Central memory CD4-positive, alpha-beta T cell (primary cell): ENCODE results near the gene C14orf93.

Experiments used
- DNase-seq: peaks from one replicate; pipeline ENCODE4 v3.0.0; 2022

C14orf93 gene

DNA sequence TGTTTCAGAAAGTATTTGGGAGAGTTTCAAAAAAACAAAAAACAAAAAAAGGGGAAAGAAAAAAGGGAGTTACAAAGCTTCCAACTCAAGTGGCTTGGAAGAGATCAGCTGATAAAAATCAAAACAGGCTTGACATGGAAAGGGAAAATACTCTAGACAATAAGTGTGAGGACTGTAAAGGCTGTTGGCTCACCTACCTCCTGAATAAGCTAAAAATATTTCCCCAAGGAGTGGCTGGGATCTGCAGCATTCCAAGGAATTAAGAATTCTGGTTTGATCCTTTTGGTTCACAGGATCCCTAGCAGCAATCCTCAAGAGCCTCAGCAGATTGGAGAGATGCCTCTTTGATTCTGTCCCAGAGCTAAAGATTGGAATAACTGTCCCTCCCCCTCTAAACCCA lies 16.4 kb downstream of the C14orf93 start:
- DNase-seq: no peak

DNA sequence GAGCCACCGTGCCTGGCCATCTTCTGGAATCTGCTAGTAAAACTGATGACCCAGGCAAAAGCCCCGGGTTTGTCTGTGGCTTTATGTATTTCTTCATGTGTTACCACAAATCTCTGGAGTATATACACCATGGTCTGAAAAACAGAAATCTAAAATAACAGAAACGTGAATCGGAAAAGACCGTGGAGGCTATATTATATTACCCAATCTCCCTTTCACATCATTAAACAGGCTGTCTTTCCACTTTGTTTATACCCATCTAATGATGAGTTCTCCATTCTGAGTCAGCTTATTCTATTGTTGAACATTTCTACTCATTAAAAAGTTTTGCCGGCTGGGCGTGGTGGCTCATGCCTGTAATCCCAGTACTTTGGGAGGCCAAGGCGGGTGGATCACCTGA lies 18.1 kb downstream of the C14orf93 start:
- no peak for DNase-seq

DNA sequence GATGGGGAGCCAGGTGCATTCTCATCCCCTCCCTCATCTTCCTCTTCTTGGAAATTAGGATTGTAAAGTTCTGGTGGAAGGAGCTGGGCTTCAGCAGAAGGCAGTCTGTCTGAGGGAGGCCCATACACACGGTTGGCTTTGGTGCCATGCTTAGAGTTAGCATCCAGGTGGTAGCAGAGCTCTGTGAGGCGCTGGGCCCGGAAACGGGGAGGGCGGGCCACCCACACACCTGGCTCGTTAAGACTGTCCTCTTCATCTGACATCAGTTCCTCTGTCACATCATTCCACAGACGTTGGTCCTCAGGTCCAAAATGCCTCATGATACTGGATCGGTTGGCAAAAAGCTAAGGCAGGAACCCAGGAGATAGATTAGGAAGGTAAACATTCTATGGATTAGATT lies 22.7 kb downstream of the C14orf93 start:
- no peak for DNase-seq

DNA sequence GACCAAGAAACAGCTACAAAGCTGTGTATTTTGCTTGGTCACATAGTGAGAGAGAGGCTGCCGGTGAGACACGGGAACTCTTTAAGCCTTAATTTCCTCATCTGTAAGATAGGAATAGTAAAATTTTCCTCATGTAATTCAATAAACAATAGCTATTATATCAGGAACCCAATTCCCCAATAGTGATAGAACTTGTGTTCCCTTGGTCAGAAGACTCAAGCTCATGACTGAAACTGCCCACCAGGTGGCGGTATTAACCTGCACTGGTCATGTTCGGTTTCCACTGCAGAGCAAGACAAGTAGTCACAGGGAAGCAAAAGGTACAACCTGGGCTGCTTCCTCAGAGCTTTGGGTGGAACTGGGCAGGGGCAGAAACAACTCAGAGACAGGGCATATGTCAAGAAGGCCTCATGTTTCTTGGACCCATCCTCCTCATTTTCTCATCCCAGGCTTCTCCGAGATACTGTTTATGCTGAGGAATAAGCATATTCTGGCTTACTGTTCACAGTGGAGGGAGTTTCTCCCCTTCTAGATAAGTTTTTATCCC lies 23.4 kb downstream of the C14orf93 start:
- DNase-seq: peak; percentile 79

DNA sequence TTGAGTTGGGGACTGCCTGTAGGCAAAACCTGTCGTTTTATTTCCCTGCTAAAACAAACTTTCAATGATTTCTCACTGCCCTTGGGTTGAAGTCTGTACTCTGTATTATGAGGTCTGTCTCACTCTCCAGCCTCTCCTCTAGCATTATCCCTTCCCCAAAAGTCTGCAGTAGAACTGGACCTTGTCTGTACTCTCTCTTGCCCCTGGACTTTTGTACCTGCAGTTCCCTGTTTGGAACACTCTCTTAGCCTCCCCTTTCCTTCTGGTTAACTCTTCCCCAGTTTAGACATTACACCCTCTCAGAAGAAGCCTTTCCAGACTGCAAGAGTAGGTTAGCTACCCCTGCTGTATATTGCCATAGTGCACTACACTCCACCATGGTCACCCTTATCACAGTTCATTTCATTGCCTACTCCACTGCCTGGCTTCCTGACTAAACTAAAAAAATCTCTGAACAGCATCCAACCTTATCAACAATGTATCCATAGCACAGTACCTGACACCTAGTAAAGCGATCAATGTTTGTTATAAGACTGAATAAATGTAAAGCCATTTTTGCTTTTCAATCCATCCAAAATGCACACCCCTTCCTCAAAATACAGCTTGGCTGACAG lies 23.9 kb downstream of the C14orf93 start:
- DNase-seq: no peak

DNA sequence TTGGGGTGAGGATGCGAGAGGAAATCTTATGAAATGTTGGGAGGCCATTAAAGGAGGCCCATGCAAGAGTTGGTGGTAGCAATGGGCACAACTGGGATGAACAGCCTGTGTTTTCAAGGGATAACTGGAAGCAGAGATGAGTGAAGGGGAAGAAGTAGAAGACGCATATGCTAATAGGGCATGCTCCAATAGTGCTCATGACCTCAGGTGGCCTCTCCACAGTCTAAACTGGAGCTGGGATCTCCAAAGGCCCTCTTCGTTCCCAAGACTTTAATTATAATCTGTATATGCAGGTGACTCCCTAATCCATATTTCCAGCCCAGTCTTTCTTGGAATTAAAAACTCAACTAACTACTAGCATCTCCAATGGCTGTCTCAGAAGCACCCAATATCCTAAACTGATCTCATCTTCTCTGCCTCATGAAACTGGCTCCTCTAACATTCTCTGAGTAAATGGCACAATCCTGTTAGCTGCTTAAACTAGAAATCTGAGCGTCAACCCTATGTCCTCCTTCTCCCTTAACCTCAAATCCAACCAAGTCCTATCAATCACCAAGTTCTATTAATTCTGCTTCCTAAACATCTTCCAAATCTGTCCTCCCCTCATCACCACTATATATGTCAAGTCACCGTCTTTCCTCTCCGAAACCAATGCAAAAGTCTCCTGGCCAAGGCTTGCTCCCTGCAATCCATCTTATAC lies 24.8 kb downstream of the C14orf93 start:
- no peak for DNase-seq

DNA sequence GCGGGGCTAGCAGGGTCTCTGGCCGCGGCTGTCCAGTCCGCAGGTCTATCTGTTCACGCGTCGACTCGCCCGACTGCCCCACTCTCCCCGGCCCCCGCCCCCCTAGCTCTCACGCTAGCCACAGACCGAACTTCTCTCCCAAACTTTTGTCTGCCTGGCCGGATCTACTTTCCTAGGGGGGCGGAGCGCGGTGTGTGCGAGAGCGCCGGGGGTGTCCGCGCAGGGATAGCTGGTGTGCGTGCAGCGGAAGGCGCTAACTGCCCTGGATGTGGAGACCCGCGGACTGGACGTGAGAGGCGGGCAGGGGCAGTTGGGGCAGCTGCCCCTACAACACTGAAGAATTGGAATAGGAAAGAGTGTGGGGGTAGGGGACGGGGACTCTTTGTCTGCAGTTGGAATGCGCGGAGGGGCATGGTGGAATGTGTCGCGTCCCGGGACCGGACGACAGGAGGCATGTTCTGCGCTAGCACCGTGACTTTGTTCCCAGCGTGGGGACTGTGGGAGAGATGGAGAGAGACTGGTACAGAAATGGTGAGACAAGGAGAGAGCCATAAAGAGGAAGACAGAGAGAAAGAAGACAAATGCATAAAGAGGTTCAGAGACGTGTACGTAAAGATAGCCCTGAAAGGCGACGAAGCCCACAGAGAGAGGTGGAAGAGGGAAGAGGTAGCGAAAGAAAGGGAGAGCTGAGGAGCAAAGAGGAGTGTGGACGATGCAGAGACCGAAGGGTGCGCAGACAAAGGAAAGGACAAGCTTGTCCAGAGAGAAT lies 27.3 kb downstream of the C14orf93 start, which contains the start of gene AJUBA:
AJUBA (minus strand) TSS at position 75 of the 769 bp plus-strand sequence. CDS start 285 bp downstream, outside the sequence.
- DNase-seq: peak; percentile 63

DNA sequence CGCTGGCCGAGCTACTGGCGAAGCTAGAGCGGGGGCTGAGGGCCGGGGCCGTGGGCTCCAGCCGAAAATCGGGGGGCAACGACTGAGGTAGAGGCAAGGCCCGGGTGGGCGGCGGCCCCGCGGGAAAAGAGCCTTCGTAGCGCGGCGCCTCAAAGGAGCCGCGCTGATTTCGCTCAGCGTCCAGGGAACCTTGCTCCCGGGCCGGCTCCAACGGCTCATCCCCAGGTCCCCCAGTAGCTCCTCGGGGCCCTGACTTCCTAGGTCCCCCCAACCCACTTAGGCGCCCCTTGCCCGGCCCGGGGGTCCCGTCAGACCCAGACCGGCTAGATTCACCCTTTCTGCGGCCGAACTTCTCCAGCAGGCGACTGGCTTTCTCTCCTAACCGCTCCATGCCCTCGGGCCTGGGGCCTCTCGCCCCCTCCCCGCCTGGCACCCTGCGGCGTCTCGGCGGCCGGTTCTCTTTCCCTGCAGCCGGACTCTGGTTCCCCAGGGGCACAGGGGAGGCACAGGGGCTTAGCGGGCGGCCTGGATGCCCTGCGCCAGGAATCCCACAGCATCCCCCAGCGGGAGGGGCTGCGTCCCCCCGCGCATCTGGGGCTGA lies 28.0 kb downstream of the C14orf93 start:
- DNase-seq: no peak

DNA sequence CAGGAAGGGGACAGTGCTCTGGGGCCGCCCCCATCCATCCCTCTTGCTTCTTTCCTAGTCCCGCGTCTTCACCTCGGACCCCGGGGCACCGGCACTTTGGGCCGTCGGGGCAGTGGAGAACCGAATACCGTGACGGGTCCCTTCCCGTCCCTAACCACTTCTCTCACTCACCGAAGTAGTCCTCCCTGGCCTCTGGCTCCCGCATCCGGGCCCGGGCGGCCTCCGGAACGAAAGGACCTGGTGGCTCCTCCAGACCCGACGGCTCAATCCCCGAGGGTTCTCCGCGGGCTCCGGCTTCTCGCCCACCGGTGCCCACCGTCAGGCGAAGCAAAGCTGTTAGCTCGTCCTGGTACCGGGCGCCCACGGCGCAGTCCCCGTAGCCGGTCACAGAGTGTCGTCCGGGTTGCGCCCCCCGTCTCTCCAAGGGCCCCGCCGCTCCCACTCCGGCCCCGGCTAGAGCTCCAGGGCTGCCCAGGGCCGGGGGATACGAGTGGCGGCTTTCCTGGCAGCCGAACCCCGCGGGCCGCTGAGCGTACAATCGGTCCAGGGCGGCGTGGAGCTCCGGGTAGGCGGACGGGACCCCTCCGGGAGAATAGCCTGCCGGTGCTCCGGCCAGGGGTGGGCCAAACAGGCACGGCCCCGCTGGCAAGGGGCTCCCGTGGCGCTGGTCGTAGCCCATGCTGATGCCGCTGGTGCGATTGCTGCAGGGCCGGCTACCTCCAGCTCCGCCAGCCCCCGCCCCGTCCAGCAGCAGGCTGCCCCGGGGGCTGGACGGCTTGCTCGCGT lies 28.7 kb downstream of the C14orf93 start:
- DNase-seq: peak; percentile 20

DNA sequence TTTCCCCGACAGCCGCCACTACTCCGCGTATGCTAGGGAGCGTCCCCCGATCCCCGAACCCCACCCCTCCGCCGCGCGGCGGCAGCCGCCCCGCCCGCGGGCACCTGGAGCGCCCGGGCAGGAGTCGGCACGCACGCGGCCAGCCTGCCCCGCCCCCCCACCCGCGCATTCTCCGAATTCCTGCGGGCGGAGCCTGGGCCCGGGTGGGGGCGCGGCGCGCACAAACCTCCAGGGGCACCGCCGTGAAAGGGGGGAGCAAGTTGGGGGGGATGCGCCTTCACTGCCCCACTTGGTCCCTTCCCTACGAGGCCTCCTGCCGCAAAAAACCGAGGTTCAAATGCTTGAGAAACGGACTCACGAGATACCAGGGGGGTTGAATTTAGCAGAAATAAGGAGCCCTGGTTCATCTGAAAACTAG lies 29.3 kb downstream of the C14orf93 start:
- DNase-seq: no peak

DNA sequence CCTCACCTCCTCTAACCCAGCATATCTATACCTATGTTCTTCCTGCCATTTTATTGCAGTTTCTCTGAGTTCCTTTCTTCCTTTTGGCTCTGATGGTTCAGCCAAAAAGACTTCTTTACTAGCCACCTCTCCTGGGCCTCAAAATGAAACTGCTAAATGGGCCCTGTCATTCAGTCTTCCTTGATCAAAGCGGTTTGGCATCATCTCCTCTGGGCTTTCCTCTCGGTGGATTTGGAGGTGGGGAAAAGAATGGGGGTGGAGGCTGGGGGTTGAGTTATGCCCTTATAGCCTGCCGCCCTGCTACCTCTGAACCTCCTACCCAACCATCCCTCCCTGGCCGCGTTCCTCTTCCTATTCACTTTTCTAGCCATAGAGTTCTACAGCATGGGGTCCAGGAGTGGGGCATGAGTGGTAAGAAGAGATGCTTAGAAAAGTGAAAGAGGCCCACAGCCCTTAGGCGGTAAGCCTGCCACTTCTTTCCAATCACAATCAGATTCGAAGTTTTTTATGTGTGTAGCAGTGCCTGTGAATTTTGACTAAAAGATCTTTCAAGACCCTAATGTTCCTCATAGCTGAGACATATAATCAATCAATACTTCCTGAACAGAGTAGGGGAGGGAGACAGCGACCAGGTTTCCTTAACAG lies 30.1 kb downstream of the C14orf93 start:
- no peak for DNase-seq

DNA sequence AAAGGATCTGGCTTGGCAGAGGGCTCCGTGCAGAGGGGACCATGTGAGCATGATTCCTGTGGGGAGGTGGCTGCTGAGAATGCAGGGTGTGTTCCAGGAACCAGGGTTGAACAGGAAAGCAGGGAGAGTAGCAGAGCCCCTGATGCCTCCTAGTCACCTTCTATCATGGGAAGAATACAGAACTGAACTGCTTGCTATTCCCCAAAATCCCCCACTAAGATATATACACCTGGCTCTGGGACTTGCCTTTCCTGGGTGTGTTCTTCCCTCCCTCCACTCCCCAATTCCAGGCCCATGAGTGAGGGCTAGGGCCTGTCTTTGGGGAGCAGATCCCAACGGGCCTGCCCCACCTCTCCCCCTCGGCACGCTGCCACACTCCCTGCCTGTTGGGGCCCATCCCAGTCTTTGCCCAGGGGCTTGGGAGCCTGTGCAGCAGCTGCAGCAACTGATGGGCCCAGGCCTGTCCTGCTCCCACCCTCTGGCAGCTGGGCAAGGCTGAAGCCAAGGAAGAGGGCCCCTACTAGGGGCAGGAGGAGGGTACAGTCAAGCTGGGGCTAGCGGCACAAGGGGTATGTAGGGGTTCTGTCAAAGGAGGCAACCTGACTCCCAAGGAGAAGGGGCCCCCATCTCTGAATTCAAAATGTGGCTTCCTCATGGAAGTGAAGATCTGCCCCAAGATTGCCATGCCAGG lies 30.8 kb downstream of the C14orf93 start:
- DNase-seq: no peak

DNA sequence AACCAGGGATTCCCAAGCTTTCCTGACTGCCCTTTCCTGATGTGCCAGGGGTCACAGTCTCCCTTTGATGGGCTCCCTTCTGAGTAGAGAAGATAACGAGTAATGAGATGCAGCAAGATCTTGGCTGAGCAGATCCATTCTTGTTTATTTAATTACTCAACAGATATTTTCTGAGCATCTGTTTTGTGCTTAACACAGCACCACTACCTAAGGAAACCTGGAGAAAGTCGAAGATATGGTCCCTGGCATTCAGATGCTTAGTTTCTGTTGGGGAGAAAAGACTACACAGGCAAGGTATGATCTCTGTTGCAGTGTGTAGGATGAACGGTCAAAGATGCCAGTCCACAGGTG lies 31.5 kb downstream of the C14orf93 start:
- no peak for DNase-seq

DNA sequence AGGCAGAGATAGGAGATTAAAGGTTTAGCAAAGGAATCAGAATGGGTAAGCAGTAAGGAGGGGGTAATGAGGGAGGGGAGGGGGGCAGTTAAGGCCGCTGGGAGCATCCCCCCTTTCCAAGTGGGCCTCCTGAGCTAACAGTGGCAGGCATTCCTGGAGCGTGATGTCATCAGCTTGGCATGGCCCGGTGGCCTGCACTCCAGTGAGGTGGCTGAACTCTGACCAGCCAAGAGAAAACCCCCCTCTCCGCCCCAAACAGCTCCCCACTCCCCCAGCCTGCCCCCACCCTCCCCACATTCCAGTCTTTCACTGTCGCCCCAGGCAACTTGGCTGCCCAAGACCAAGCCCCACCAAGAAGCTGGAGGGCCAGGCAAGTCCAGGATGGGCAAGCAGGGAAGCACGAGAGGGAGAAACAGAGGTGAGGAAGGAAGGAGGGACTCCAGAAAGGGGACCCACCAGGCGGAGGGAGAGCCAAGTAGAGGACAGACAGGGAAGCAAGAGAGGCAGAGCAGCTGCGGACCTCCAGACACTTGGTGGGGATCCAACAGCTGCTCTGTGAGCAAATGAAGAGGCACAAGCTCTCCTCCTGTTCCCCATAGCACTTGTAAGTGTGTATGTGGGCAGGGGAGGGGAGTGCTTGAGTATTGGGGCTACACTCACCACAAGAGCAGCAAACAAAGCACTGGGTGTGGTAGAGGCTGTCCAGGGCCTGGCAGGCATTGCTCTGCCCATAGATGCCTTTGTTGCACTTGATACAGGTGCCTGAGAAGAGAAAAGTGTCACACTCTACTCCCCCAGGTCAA lies 32.1 kb downstream of the C14orf93 start:
- DNase-seq: no peak

DNA sequence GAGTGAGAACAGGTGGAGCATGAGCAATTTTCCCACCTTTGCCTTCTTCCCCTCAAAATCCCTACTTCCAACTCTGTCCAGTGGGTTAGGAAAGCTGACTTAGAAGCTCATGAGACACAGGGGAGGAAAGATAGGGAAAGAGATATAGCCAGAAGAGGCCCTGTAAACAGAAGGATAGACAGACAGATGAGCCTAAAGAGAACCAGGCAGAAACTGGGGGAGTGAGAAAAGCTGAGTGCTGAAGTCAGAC lies 32.6 kb downstream of the C14orf93 start:
- DNase-seq: no peak

DNA sequence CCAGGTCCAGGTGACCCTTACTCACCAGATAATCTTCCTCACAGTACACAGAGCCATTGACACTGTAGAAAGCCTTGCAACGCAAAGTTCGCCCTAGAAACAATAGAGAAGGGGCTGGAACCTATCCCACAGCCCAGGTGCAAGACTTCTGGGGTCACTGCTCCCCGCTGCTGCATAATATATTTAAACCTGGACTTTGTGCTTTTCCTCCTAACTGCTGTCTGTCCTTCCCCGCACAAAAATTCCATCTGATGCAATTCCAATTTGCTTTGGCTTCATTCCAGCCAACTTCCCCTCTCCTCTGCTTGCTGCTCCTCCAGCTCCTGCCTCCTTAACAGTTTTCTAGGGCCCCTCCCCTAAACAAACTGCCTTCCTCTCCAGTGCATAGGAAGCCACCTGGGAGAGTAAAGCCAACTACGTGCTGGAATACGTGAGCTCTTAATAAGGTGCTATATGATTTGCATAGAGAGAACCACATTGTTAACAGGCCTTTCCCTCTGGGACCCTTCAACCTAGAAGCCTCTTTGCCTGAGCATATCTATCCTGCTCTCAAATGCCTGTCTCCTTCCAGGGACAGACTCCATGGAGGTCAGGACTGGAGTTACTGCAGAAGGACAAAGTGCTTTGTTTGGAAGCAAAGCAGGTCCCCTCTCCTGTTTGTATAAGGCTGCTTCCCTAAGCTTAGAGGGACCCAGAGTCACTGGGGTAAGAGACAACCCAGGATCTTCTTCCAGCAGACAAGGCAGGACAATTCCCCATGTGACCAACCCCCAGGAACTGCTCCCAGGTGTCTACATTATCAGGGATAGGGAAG lies 33.1 kb downstream of the C14orf93 start:
- DNase-seq: no peak

DNA sequence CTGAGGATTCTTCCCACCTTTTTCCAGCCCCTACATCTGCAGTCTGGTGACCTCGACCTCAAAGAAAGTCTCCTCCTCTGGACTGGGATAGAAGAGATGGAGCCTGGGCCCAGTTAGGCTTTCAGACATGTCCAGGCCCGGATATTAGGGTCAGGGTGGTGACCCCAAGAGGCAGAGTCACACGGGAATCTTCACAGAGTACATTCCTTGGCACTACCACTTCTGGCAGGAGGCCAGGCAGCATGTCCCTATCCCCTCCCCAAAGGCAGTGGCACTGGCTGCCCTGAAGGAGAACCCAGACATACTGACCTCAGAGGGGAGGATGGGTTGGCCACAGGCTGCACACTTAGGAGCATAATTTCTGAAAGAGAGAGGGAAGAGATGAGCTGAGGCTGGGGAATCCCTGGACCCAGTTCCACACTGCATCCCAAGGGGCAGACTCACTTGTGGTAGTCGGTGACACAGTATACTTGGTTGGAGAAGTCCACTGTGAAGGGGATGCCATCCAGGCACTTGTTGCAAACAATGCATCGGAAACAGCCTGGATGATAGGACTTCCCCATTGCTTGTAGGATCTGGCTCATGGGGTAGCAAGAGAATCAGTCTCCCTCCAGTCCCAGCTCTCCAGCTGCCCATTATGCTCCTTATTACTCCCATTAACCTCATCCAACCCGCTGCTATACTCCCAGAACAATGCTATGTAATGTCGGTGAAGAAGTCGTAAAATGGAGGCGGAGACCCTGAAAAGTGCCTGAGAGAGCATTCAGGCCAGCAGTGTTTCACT lies 35.2 kb downstream of the C14orf93 start:
- DNase-seq: no peak

DNA sequence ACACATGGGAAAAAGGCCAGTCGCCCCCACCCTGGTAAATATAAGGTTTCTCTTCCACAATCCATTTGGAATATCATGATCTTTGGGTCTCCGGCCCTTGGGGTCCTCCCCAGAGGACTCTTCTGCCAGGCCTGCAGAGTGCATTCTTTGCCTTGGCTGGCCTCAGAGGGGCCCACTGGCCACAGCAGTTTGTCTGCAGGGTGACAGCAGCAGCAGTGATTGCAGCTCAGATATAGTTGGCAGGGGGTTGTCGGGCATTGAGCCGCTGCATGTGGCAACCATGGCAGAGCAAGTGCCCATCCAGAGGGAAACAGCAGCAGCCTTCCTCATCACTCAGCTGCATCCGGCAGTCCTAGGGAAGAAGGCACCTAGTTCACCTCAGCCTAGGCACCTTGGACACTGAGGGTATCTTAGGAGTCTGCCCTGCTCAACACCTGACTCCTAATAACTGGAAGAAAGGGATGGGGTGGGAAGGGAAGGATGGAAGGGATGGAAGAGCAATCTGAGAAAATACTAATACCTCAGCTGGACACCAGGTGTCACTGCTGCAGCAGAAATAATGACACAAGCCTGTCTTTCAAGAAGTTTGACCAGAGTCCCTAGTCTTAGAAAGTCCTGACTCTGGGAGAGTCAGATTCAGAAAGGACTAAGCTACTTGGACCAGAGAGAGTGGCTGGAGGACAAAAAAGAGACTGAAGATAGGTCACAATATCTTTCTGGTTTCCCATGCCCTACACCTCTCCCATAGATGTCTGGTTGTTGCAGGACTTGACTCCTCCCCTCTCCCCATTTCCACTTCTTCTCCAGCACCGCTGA lies 36.5 kb downstream of the C14orf93 start:
- DNase-seq: peak; percentile 41
